ENCODE measurements around the gene KLF12.

DNA sequence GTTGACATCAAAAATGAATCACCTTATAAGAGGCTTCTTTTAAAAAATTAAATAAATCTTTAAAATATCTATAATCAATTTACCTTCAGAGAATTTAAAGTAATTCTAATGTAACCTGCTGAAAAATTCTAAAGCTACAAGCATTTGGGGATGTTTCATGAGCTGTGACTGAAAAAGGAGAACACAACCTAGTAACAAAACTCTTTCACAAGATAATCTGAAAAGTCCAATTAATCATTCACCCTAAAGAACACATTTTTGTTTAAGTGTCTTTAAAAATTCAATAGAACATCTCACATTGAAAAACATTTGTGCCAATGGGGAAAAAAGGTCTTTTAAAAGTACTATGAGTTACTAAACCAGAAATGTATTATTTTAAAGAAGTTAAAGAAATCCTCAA, 22.8 kb downstream of the KLF12 start:
- TF ChIP-seq, protein P1, sequence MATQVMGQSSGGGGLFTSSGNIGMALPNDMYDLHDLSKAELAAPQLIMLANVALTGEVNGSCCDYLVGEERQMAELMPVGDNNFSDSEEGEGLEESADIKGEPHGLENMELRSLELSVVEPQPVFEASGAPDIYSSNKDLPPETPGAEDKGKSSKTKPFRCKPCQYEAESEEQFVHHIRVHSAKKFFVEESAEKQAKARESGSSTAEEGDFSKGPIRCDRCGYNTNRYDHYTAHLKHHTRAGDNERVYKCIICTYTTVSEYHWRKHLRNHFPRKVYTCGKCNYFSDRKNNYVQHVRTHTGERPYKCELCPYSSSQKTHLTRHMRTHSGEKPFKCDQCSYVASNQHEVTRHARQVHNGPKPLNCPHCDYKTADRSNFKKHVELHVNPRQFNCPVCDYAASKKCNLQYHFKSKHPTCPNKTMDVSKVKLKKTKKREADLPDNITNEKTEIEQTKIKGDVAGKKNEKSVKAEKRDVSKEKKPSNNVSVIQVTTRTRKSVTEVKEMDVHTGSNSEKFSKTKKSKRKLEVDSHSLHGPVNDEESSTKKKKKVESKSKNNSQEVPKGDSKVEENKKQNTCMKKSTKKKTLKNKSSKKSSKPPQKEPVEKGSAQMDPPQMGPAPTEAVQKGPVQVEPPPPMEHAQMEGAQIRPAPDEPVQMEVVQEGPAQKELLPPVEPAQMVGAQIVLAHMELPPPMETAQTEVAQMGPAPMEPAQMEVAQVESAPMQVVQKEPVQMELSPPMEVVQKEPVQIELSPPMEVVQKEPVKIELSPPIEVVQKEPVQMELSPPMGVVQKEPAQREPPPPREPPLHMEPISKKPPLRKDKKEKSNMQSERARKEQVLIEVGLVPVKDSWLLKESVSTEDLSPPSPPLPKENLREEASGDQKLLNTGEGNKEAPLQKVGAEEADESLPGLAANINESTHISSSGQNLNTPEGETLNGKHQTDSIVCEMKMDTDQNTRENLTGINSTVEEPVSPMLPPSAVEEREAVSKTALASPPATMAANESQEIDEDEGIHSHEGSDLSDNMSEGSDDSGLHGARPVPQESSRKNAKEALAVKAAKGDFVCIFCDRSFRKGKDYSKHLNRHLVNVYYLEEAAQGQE (IDR thresholded peaks at IDR 0.05; ENCODE audit: low read depth): no peak
- TF ChIP-seq YY1 (IDR thresholded peaks at IDR 0.05; ENCODE audit: low read depth): no peak
- TF ChIP-seq, protein P2, sequence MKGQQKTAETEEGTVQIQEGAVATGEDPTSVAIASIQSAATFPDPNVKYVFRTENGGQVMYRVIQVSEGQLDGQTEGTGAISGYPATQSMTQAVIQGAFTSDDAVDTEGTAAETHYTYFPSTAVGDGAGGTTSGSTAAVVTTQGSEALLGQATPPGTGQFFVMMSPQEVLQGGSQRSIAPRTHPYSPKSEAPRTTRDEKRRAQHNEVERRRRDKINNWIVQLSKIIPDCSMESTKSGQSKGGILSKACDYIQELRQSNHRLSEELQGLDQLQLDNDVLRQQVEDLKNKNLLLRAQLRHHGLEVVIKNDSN (IDR thresholded peaks at IDR 0.05): no peak
- no peak for TF ChIP-seq NFIC (IDR thresholded peaks at IDR 0.05)
